A549 (cell line): ENCODE measurements around the gene TNRC6B. TPM values are rescaled to one million over a fixed set of nuclear protein-coding genes. Genes with fewer than 3 reads are reported as not detected.

Experiments used
- ATAC-seq, 2 experiments: fragments of 200-7000 bp in 1 of 2; fragments of >200 bp in 1 of 2; cut with Nextera tagmentation in 1 of 2; cut with Tn5 transposase in 1 of 2; 3 replicates each; pipeline versions ENCODE4 v1.8.0 to v1.9.1; 2018 to 2020; ENCODE audit warnings: mild to moderate bottlenecking in 1 of 2, moderate library complexity in 1 of 2
- CTCF ChIA-PET: fragments of 300-600 bp; sonication (Branson Sonifier 250); formaldehyde crosslinking; extraction: SDS; loops from one replicate; lab custom pipeline; 2021; ENCODE audit warnings: antibody characterized with exemption, inconsistent platforms; lab: Yijun Ruan, JAX
- POLR2A ChIA-PET: fragments of 350-600 bp; formaldehyde crosslinking; extraction: SDS; loops from one replicate; lab custom pipeline; 2021; ENCODE audit warnings: antibody characterized with exemption, inconsistent platforms; lab: Yijun Ruan, JAX
- DNase-seq, 2 experiments: peaks; one replicate each; pipeline versions ENCODE4 v3.0.0 to v3.0.0-alpha.2; 2011 to 2016; ENCODE audit warnings: low read depth in 1 of 2, low spot score in 1 of 2
- FAIRE-seq: peaks from 2 replicates; lab custom pipeline; 2011; peaks lifted over from hg19 to GRCh38; lab: Jason Lieb, UNC
- H3K27ac ChIP-seq, 2 experiments: fragments of >200 bp; sonication (Bioruptor Twin); formaldehyde crosslinking; 3 replicates each; pipeline ENCODE4 v1.5.1; 2016 to 2017
- H3K4me1 ChIP-seq: fragments of >200 bp; sonication (Bioruptor Twin); formaldehyde crosslinking; 3 replicates; pipeline ENCODE4 v1.6.1; 2016
- H3K4me2 ChIP-seq: fragments of >200 bp; sonication (Bioruptor Twin); formaldehyde crosslinking; 3 replicates; pipeline ENCODE4 v1.6.1; 2016
- H3K4me3 ChIP-seq: fragments of >200 bp; sonication (Bioruptor Twin); formaldehyde crosslinking; 3 replicates; pipeline ENCODE4 v1.5.1; 2016
- H3K9me3 ChIP-seq: fragments of >200 bp; sonication (Bioruptor Twin); formaldehyde crosslinking; 3 replicates; pipeline ENCODE4 v1.6.1; 2016
- CBX2 ChIP-seq: fragments of 200-600 bp; sonication (generic); IDR thresholded peaks from 2 replicates; pipeline ENCODE4 v1.6.1; 2016; ENCODE audit warnings: low read depth, mild to moderate bottlenecking, borderline replicate concordance
- CHD2 ChIP-seq: fragments of 150-350 bp; IDR thresholded peaks from 2 replicates; pipeline ENCODE4 v1.6.1; 2014; ENCODE audit warnings: low read length; ENCODE audit not compliant: partially characterized antibody
- EHF ChIP-seq: fragments of 250-450 bp; sonication (Bioruptor Pico); IDR thresholded peaks from 2 replicates; pipeline ENCODE4 v1.5.0; 2020; ENCODE audit warnings: mild to moderate bottlenecking
- EHMT2 ChIP-seq: fragments of 200-600 bp; sonication (generic); IDR thresholded peaks from 2 replicates; pipeline ENCODE4 v1.6.1; 2016; ENCODE audit warnings: antibody characterized with exemption, low read depth, mild to moderate bottlenecking, moderate library complexity
- FOSB ChIP-seq: fragments of 250-450 bp; sonication (Bioruptor Pico); IDR thresholded peaks from 2 replicates; pipeline ENCODE4 v1.5.0; 2020; ENCODE audit warnings: mild to moderate bottlenecking, moderate library complexity
- FOSL2 ChIP-seq, 2 experiments: fragments of 450-650 bp in 1 of 2; fragments of >200 bp in 1 of 2; sonication (Bioruptor Twin) in 1 of 2; formaldehyde crosslinking; IDR thresholded peaks; 2 replicates each; pipeline versions ENCODE4 v1.5.0 to v1.6.1; 2016 to 2020; ENCODE audit warnings: mild to moderate bottlenecking in 1 of 2, moderate library complexity in 1 of 2
- HDAC2 ChIP-seq: fragments of 200-600 bp; sonication (generic); IDR thresholded peaks from 2 replicates; pipeline ENCODE4 v1.6.1; 2016
- MAFK ChIP-seq: fragments of 450-650 bp; IDR thresholded peaks from 2 replicates; pipeline ENCODE4 v1.6.1; 2014; ENCODE audit not compliant: partially characterized antibody
- MYC ChIP-seq: IDR thresholded peaks from 2 replicates; pipeline ENCODE4 v1.6.1; 2012; ENCODE audit warnings: mild to moderate bottlenecking, inconsistent platforms, low read length, improper control_type of control experiment, borderline replicate concordance
- NPAS2 ChIP-seq: fragments of 250-450 bp; sonication (Bioruptor Pico); IDR thresholded peaks from 2 replicates; pipeline ENCODE4 v1.8.0; 2022; ENCODE audit warnings: mild to moderate bottlenecking, moderate library complexity, borderline replicate concordance
- RCOR1 ChIP-seq: fragments of 150-350 bp; IDR thresholded peaks from 2 replicates; pipeline ENCODE4 v1.6.1; 2014; ENCODE audit warnings: antibody characterized with exemption, low read length, low read depth
- REST ChIP-seq: fragments of 200-600 bp; sonication (generic); IDR thresholded peaks from 2 replicates; pipeline ENCODE4 v1.6.1; 2016; ENCODE audit warnings: antibody characterized with exemption, mild to moderate bottlenecking, moderate library complexity
- RNF2 ChIP-seq: fragments of 200-600 bp; sonication (generic); IDR thresholded peaks from 2 replicates; pipeline ENCODE4 v1.6.1; 2016; ENCODE audit warnings: low read depth, mild to moderate bottlenecking, antibody characterized with exemption, moderate library complexity, borderline replicate concordance
- SMC3 ChIP-seq: fragments of >200 bp; sonication (Bioruptor Twin); formaldehyde crosslinking; IDR thresholded peaks from 3 replicates; pipeline ENCODE4 v1.6.1; 2018; ENCODE audit warnings: inconsistent platforms
- SREBF2 ChIP-seq: fragments of 450-650 bp; IDR thresholded peaks from 2 replicates; pipeline ENCODE4 v1.6.1; 2014; ENCODE audit warnings: mild to moderate bottlenecking, moderate library complexity
- TP53 ChIP-seq: fragments of 250-450 bp; sonication (Bioruptor Pico); IDR thresholded peaks from 2 replicates; pipeline ENCODE4 v1.5.0; 2021; ENCODE audit warnings: mild to moderate bottlenecking, moderate library complexity
- ZC3H11A ChIP-seq: fragments of 450-650 bp; IDR thresholded peaks from 2 replicates; pipeline ENCODE4 v1.6.1; 2014; ENCODE audit warnings: antibody characterized with exemption, mild to moderate bottlenecking
- ZFP36 ChIP-seq: fragments of 450-650 bp; IDR thresholded peaks from 2 replicates; pipeline ENCODE4 v1.6.1; 2014; ENCODE audit warnings: borderline replicate concordance; ENCODE audit not compliant: partially characterized antibody
- ZNF302 ChIP-seq: fragments of 250-450 bp; sonication (Bioruptor Pico); IDR thresholded peaks from 2 replicates; pipeline ENCODE4 v1.9.0; 2021; ENCODE audit warnings: inconsistent platforms, mild to moderate bottlenecking, moderate library complexity
- ZSCAN20 ChIP-seq: fragments of 250-450 bp; sonication (Bioruptor Pico); IDR thresholded peaks from 2 replicates; pipeline ENCODE4 v1.8.0; 2022; ENCODE audit warnings: mild to moderate bottlenecking, moderate library complexity
- WGBS: methylation state at CpG from one replicate; pipeline ENCODE4 v1.1.6; 2017; ENCODE audit errors: missing lambda C conversion rate; 5-methylcytosine and 5-hydroxymethylcytosine counted together
- polyA plus RNA-seq, 4 experiments: library from polyadenylated mRNA; depleted of rRNA in 3 of 4; stranded (reverse); fragments of >200 nt; fragmentation: RNase III in 1 of 4; extraction: RNeasy Plus Mini Kit Qiagen cat#74134 plus additional on column Dnase treatment in 1 of 4; gene quantifications; 2 replicates in 3 of 4; 3 replicates in 1 of 4; pipeline ENCODE4 v1.2.3, GENCODE V29; 2011 to 2017
- TF ChIP-seq, protein P1 (sequence below): fragments of 250-450 bp; sonication (Bioruptor Pico); IDR thresholded peaks from 2 replicates; pipeline ENCODE4 v1.5.0; 2021; ENCODE audit warnings: mild to moderate bottlenecking, moderate library complexity, borderline replicate concordance

Gene TNRC6B
- polyA plus RNA-seq, 2 of the 4 experiments (the other 2 are of a cell fraction), result 4.9 to 5.0 TPM

GRCh38 chr22:40329466-40329865, 151.7 kb downstream of the TNRC6B start:
- FAIRE-seq, result no peak

DNA sequence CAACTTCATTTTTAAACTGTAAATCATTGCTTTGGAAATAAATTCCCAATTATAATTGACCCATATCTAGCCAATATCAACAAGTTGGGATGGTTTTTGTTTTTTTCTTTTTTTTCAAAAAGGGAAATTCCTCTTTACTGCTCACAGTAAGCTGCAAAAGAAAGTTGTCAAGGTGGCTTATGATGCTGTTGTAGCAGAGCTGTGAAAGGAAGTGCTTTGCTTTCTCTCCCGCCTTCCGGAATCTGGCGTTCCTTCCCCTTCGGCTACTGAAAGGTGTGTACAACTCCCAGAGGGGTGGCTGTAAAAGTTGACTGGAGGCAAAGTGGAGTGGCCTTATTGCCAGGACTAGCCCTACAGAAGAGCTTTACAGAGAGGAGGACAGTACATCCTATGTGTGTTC, 152.4 kb downstream of the TNRC6B start:
- no peak overlapping the region for H3K27ac ChIP-seq
- TF ChIP-seq, protein P1, sequence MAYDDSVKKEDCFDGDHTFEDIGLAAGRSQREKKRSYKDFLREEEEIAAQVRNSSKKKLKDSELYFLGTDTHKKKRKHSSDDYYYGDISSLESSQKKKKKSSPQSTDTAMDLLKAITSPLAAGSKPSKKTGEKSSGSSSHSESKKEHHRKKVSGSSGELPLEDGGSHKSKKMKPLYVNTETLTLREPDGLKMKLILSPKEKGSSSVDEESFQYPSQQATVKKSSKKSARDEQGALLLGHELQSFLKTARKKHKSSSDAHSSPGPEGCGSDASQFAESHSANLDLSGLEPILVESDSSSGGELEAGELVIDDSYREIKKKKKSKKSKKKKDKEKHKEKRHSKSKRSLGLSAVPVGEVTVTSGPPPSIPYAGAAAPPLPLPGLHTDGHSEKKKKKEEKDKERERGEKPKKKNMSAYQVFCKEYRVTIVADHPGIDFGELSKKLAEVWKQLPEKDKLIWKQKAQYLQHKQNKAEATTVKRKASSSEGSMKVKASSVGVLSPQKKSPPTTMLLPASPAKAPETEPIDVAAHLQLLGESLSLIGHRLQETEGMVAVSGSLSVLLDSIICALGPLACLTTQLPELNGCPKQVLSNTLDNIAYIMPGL, result no peak
- TF ChIP-seq FOSL2 (IDR thresholded peaks at IDR 0.05) (no peak), FOSL2 (CRISPR knock-in tag; IDR thresholded peaks at IDR 0.05) (no peak), FOSB (no peak)
- ChIA-PET CTCF (interaction anchor here (1.2 kb wide), 1 partner anchor 19 kb away, joined by 3 read pairs; no protein-coding TSS in a partner anchor), POLR2A (interaction anchor here (1.9 kb wide), 1 partner anchor 16 kb away, joined by 4 read pairs; the partner anchor contains the start of gene ADSL)
- H3K9me3 ChIP-seq, result no peaks in the 10 kb centered on the region
- no peak for FAIRE-seq
- 92% methylated on average over 4 of the region's 4 CpGs for WGBS
- no peak overlapping the region for H3K4me3 ChIP-seq
- no peak for DNase-seq
- H3K4me1 ChIP-seq, result no peaks in the 10 kb centered on the region
- no peak for ATAC-seq
- no peak overlapping the region for H3K4me2 ChIP-seq

More at GRCh38 chr22:40329466-40329865, 151.7 kb downstream of the TNRC6B start:
- DNase-seq (no peak), ATAC-seq (no peak)
- Histone ChIP-seq H3K27ac (no peak overlapping the region), H3K4me3 (no peak overlapping the region), H3K9me3 (no peaks in the 10 kb centered on the region), H3K4me2 (no peak overlapping the region), H3K4me1 (no peaks in the 10 kb centered on the region)
- ChIA-PET CTCF (no interaction called here), POLR2A (interaction anchor here (1.9 kb wide), 1 partner anchor 17 kb away, joined by 4 read pairs; the partner anchor contains the start of gene ADSL)
- 84% methylated on average over 9 of the region's 9 CpGs for WGBS
- no peak for TF ChIP-seq RCOR1

GRCh38 chr22:40330615-40331014, 152.9 kb downstream of the TNRC6B start:
- POLR2A ChIA-PET, result interaction anchor here (1.9 kb wide), 1 partner anchor 16 kb away, joined by 4 read pairs; the partner anchor contains the start of gene ADSL
- Histone ChIP-seq H3K4me3 (no peak overlapping the region), H3K27ac (no peak overlapping the region), H3K4me1 (no peaks in the 10 kb centered on the region), H3K4me2 (no peak overlapping the region), H3K9me3 (no peaks in the 10 kb centered on the region)
- no peak for TF ChIP-seq ZNF302 (CRISPR knock-in tag)
- no peak for TF ChIP-seq EHMT2
- TF ChIP-seq CBX2, result no peak
- TF ChIP-seq MAFK, result no peak
- no peak for TF ChIP-seq ZSCAN20 (CRISPR knock-in tag)
- TF ChIP-seq CHD2, result no peak
- no peak for ATAC-seq
- 76% methylated on average over 10 of the region's 10 CpGs for WGBS
- CTCF ChIA-PET, result interaction anchor here (1.2 kb wide), 1 partner anchor 18 kb away, joined by 3 read pairs; no protein-coding TSS in a partner anchor
- FAIRE-seq, result no peak
- DNase-seq, result no peak

DNA sequence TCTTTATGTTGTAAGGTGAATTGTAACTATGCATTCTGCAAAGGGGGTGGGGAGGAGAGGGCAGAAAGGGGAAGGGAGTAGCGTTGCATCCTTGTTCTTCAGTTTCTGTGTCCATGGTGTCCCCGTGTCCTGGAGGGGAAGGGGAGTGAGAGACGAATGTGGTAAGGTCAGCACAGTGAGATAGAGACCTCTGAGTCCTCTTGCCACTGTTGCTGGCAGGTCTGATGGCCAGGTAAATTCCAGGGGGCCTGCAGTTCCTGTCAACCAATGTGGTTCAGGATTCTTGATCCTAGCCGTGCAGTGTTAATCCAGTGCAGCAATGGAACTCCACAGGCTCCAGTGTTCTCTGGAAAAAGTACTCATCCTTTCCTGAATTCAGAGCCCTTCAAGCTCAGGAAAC, 154.0 kb downstream of the TNRC6B start:
- DNase-seq, result no peak
- ATAC-seq, result no peak
- no peak overlapping the region for H3K27ac ChIP-seq
- H3K4me1 ChIP-seq, result no peaks in the 10 kb centered on the region
- FAIRE-seq, result no peak
- no peak overlapping the region for H3K4me3 ChIP-seq
- H3K9me3 ChIP-seq, result no peaks in the 10 kb centered on the region
- CTCF ChIA-PET, result no interaction called here
- 72% methylated on average over 4 of the region's 4 CpGs for WGBS
- TF ChIP-seq MYC, result no peak
- POLR2A ChIA-PET, result no interaction called here
- H3K4me2 ChIP-seq, result no peak overlapping the region

DNA sequence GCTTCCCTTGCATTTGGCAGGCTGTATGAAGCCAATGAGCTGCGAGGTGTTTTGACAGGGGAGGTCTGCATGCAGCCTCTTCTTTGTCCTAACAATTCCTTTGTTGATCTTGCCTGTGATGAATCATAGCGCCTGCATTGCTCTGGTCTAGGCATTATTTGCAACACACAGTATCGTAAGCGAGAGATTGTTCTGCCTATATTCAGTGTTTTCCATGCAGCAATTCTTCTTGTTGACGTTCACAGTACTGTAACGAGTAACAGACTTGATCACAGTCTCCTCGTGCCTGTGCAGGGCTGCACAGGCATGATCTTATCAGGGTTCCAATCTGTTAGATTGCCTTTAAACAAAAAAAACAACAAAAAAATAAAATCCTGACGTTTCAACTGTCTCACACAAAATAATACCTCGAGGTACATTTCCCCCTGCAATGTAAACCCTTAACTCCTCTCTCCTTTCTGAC, 154.6 kb downstream of the TNRC6B start:
- no peak for DNase-seq
- Histone ChIP-seq H3K4me2 (no peak overlapping the region), H3K4me3 (no peak overlapping the region), H3K27ac (no peak overlapping the region), H3K4me1 (no peaks in the 10 kb centered on the region), H3K9me3 (no peaks in the 10 kb centered on the region)
- no peak for FAIRE-seq
- no peak for ATAC-seq
- POLR2A ChIA-PET, result no interaction called here
- CTCF ChIA-PET, result no interaction called here
- WGBS, result 75% methylated on average over 9 of the region's 9 CpGs
- no peak for TF ChIP-seq FOSB
- no peak for TF ChIP-seq ZFP36
- TF ChIP-seq RCOR1, result no peak
- no peak for TF ChIP-seq FOSL2 (IDR thresholded peaks at IDR 0.05)
- no peak for TF ChIP-seq FOSL2 (CRISPR knock-in tag; IDR thresholded peaks at IDR 0.05)
- no peak for TF ChIP-seq RNF2
- no peak for TF ChIP-seq ZNF302 (CRISPR knock-in tag)
- TF ChIP-seq EHF (CRISPR knock-in tag), result no peak
- TF ChIP-seq REST, result no peak
- no peak for TF ChIP-seq ZC3H11A
- no peak for TF ChIP-seq CHD2
- no peak for TF ChIP-seq HDAC2
- no peak for TF ChIP-seq SREBF2
- TF ChIP-seq TP53 (CRISPR knock-in tag), result no peak
- no peak for TF ChIP-seq SMC3
- TF ChIP-seq NPAS2 (CRISPR knock-in tag), result no peak
